Type B pancreatic cell (in vitro differentiated cells): ENCODE data around the gene ZNF473. TPM values are rescaled to one million over a fixed set of nuclear protein-coding genes. Genes with fewer than 3 reads are reported as not detected.

Experiments used
- DNase-seq: peaks from one replicate; pipeline ENCODE4 v3.0.0; 2021; ENCODE audit warnings: mixed read lengths; ENCODE audit not compliant: unreplicated experiment; ENCODE audit errors: extremely low spot score
- H3K27ac Mint-ChIP-seq: 2 replicates; pipeline ENCODE4 v1.8.0; 2021; ENCODE audit warnings: mild to moderate bottlenecking, mixed read lengths
- H3K27me3 Mint-ChIP-seq: 2 replicates; pipeline ENCODE4 v1.8.0; 2021; ENCODE audit warnings: mixed read lengths
- H3K36me3 Mint-ChIP-seq: 2 replicates; pipeline ENCODE4 v1.8.0; 2021; ENCODE audit warnings: mixed read lengths
- H3K4me1 Mint-ChIP-seq: one replicate; pipeline ENCODE4 v1.8.0; 2021; ENCODE audit warnings: mixed read lengths; ENCODE audit not compliant: unreplicated experiment
- H3K4me3 Mint-ChIP-seq: 2 replicates; pipeline ENCODE4 v1.8.0; 2021; ENCODE audit warnings: mild to moderate bottlenecking, mixed read lengths
- H3K9me3 Mint-ChIP-seq: 2 replicates; pipeline ENCODE4 v1.8.0; 2021; ENCODE audit warnings: mixed read lengths
- CTCF ChIP-seq: fragments of 200-600 bp; sonication (generic); conservative IDR thresholded peaks from 2 replicates; pipeline ENCODE4 v1.5.0; 2021; ENCODE audit warnings: antibody characterized with exemption, mild to moderate bottlenecking
- total RNA-seq: library from RNA; stranded (reverse); gene quantifications from 2 replicates; pipeline ENCODE4 v1.2.1, GENCODE V29; 2021; ENCODE audit warnings: low replicate concordance

ZNF473 gene
- total RNA-seq, 1 donor from 2014 or later: 14.3 TPM

GRCh38 chr19:49987159-49987698, 38.6 kb upstream of the ZNF473 start:
- H3K4me1 Mint-ChIP-seq: peaks cover 4% of the 10 kb centered on the region
- peak overlapping the region; percentile 79 for H3K27ac Mint-ChIP-seq
- H3K36me3 Mint-ChIP-seq: peaks cover 22% of the 10 kb centered on the region

GRCh38 chr19:49988007-49988406, 37.8 kb upstream of the ZNF473 start:
- no peaks in the 10 kb centered on the region for H3K27me3 Mint-ChIP-seq
- H3K36me3 Mint-ChIP-seq: peaks cover 26% of the 10 kb centered on the region
- TF ChIP-seq CTCF: no peak
- no peak for DNase-seq
- no peak overlapping the region for H3K27ac Mint-ChIP-seq
- H3K4me3 Mint-ChIP-seq: no peak overlapping the region
- no peaks in the 10 kb centered on the region for H3K9me3 Mint-ChIP-seq
- peaks cover 4% of the 10 kb centered on the region for H3K4me1 Mint-ChIP-seq

More at GRCh38 chr19:49987159-49987698, 38.6 kb upstream of the ZNF473 start:
- peak overlapping the region; percentile 47 for H3K4me3 Mint-ChIP-seq
- no peaks in the 10 kb centered on the region for H3K27me3 Mint-ChIP-seq
- TF ChIP-seq CTCF: peak; percentile 66
- no peaks in the 10 kb centered on the region for H3K9me3 Mint-ChIP-seq
- peak; percentile 91 for DNase-seq

GRCh38 chr19:49988433-49988832, 37.4 kb upstream of the ZNF473 start:
- Mint-ChIP-seq H3K36me3 (peaks cover 26% of the 10 kb centered on the region), H3K27me3 (no peaks in the 10 kb centered on the region), H3K27ac (no peak overlapping the region), H3K4me1 (peaks cover 4% of the 10 kb centered on the region), H3K4me3 (no peak overlapping the region), H3K9me3 (no peaks in the 10 kb centered on the region)
- no peak for DNase-seq
- TF ChIP-seq CTCF: no peak

GRCh38 chr19:49997709-49998108, 28.1 kb upstream of the ZNF473 start:
- no peak overlapping the region for H3K4me3 Mint-ChIP-seq
- H3K9me3 Mint-ChIP-seq: no peaks in the 10 kb centered on the region
- peaks cover 20% of the 10 kb centered on the region for H3K36me3 Mint-ChIP-seq
- no peak for TF ChIP-seq CTCF
- no peak overlapping the region for H3K27ac Mint-ChIP-seq
- H3K4me1 Mint-ChIP-seq: no peaks in the 10 kb centered on the region
- H3K27me3 Mint-ChIP-seq: no peaks in the 10 kb centered on the region
- no peak for DNase-seq

- H3K4me1 Mint-ChIP-seq: no peaks in the 10 kb centered on the region
- no peak for DNase-seq
- no peak overlapping the region for H3K4me3 Mint-ChIP-seq
- H3K9me3 Mint-ChIP-seq: no peaks in the 10 kb centered on the region
- H3K36me3 Mint-ChIP-seq: peaks cover 12% of the 10 kb centered on the region
- no peak overlapping the region for H3K27ac Mint-ChIP-seq
- TF ChIP-seq CTCF: no peak
- H3K27me3 Mint-ChIP-seq: no peaks in the 10 kb centered on the region
Observed at GRCh38 chr19:49999371-50000010, 26.3 kb upstream of the ZNF473 start.
